VCaP (cell line): ENCODE measurements around the gene CPE.

ENCODE experiments used
- H3K27ac ChIP-seq: fragments of 450-650 bp; 2 replicates; pipeline ENCODE4 v1.5.1; 2017
- CTCF ChIP-seq: fragments of 450-650 bp; conservative IDR thresholded peaks from 2 replicates; pipeline ENCODE4 v1.5.1; 2017; ENCODE audit warnings: mild to moderate bottlenecking, moderate library complexity

The CPE gene

DNA sequence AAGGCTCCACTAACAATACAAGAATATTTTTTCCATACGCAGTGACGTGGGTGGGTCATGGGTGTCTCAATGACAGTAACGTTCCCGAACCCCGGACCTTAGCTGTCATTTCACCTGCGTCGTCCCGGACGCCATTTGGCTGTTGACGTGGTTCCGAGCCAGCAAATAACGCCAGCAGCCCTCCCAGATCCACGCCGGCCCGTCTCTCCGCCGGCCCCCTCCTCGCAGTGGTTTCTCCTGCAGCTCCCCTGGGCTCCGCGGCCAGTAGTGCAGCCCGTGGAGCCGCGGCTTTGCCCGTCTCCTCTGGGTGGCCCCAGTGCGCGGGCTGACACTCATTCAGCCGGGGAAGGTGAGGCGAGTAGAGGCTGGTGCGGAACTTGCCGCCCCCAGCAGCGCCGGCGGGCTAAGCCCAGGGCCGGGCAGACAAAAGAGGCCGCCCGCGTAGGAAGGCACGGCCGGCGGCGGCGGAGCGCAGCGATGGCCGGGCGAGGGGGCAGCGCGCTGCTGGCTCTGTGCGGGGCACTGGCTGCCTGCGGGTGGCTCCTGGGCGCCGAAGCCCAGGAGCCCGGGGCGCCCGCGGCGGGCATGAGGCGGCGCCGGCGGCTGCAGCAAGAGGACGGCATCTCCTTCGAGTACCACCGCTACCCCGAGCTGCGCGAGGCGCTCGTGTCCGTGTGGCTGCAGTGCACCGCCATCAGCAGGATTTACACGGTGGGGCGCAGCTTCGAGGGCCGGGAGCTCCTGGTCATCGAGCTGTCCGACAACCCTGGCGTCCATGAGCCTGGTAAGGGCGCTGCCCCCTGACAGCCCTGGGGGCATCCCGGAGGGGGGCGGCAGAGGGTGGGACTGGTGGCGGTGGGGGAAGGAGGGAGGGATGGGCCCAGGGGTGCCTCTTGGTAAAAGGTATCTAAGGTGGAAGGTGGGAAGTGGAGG lies at the start of gene CPE:
Gene CPE (plus strand): TSS at position 264 of the 933 bp plus-strand sequence. CDS start 214 bp downstream, at position 478.
- TF ChIP-seq CTCF = peak; percentile 75
- peak within 1 kb of the TSS; percentile 61 for H3K27ac ChIP-seq

- TF ChIP-seq CTCF = no peak
- H3K27ac ChIP-seq = peak overlapping the region; percentile 84; the same call in 1 of the 2 replicates
Measured at GRCh38 chr4:165330071-165330470, 48.7 kb upstream of the CPE start.

GRCh38 chr4:165330666-165331065 lies 48.1 kb upstream of the CPE start:
- no peak for TF ChIP-seq CTCF
- no peak overlapping the region; the same call in 1 of the 2 replicates for H3K27ac ChIP-seq

DNA sequence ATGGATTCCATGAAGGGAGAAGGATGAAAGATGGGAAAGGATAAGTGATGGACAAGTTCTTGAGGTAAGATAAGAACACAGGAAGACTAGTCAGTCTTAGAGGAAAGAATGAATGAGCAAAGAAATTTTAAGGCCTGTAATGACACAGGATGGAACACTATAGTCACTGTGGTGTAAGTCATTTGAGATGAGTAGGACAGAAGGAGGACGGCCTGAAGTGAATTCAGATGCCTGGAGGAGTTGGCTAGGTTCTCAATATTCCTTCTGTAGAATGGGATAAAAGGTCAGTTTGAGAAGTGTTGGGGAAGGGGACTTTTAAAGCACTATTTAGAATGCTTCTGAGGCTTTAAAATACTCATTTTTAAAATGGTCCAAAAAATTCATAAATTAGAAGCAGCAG lies 47.4 kb upstream of the CPE start:
- no peak for TF ChIP-seq CTCF
- H3K27ac ChIP-seq = no peak overlapping the region

- H3K27ac ChIP-seq = no peak overlapping the region
- TF ChIP-seq CTCF = no peak
Measured at GRCh38 chr4:165331823-165332222, 47.0 kb upstream of the CPE start.

- H3K27ac ChIP-seq = no peak overlapping the region
- TF ChIP-seq CTCF = no peak
Measured at GRCh38 chr4:165332502-165332901, 46.3 kb upstream of the CPE start.

- H3K27ac ChIP-seq = no peak overlapping the region
- no peak for TF ChIP-seq CTCF
Measured at GRCh38 chr4:165335163-165335703, 43.6 kb upstream of the CPE start.
